GM12878 (cell line): ENCODE data around the gene VCPKMT. TPM values are rescaled to one million over a fixed set of nuclear protein-coding genes. Genes with fewer than 3 reads are reported as not detected.

Source experiments
- ATAC-seq: fragments of 200-7000 bp; cut with Tn5 transposase; 3 replicates; pipeline ENCODE4 v1.9.1; 2020; ENCODE audit warnings: mild to moderate bottlenecking, moderate library complexity
- BruUV-seq: library from RNA; stranded (reverse); fragments of 400-500 nt; replicated peaks from 2 replicates; lab custom pipeline; 2021; lab: Mats Ljungman, UMichigan
- CTCF ChIA-PET: fragments of 300-600 bp; sonication (Branson Sonifier 250); formaldehyde crosslinking; extraction: SDS; loops from one replicate; lab custom pipeline; 2021; ENCODE audit warnings: inconsistent platforms; lab: Yijun Ruan, JAX
- POLR2A ChIA-PET: fragments of 350-600 bp; formaldehyde crosslinking; extraction: SDS; loops from one replicate; lab custom pipeline; 2021; ENCODE audit warnings: inconsistent platforms; lab: Charles Lee
- RAD21 ChIA-PET: fragments of 300-600 bp; sonication (Branson Sonifier 250); formaldehyde crosslinking; loops from one replicate; lab custom pipeline; 2023; ENCODE audit warnings: antibody characterized with exemption; ENCODE audit not compliant: unreplicated experiment; lab: Charles Lee
- SMC1A ChIA-PET: fragments of 300-600 bp; sonication (Branson Sonifier 250); formaldehyde crosslinking; loops from one replicate; lab custom pipeline; 2023; ENCODE audit not compliant: unreplicated experiment, uncharacterized antibody; lab: Charles Lee
- DNase-seq: peaks from one replicate; pipeline ENCODE4 v3.0.0-alpha.2; 2011; ENCODE audit warnings: low read depth, low spot score
- FAIRE-seq: peaks from 3 replicates; lab custom pipeline; 2011; peaks lifted over from hg19 to GRCh38; lab: Jason Lieb, UNC
- H2AFZ ChIP-seq: 2 replicates; pipeline ENCODE4 v1.6.0; 2011; ENCODE audit warnings: low read depth, low read length, control low read depth; ENCODE audit not compliant: control insufficient read depth
- H3K27ac ChIP-seq: 2 replicates; pipeline ENCODE4 v1.5.1; 2011; ENCODE audit warnings: control low read depth; ENCODE audit not compliant: control insufficient read depth, insufficient read depth
- H3K27me3 ChIP-seq, 2 experiments: replicated peaks in 1 of 2; 2 replicates each; pipeline versions ENCODE4 v1.6.0 to v1.6.1; 2011; ENCODE audit warnings: low read length in 1 of 2; ENCODE audit not compliant: control insufficient read depth in 2 of 2, insufficient read depth in 2 of 2
- H3K36me3 ChIP-seq, 2 experiments: 2 replicates each; pipeline ENCODE4 v1.5.1; 2011; ENCODE audit warnings: low read length in 1 of 2; ENCODE audit not compliant: control insufficient read depth in 2 of 2, insufficient read depth in 2 of 2
- H3K4me1 ChIP-seq: 2 replicates; pipeline ENCODE4 v1.6.1; 2011; ENCODE audit warnings: mild to moderate bottlenecking, low read length, moderate library complexity, mixed read lengths; ENCODE audit not compliant: control insufficient read depth, insufficient read depth
- H3K4me2 ChIP-seq: 2 replicates; pipeline ENCODE4 v1.6.0; 2011; ENCODE audit warnings: control low read depth; ENCODE audit not compliant: control insufficient read depth, insufficient read depth
- H3K4me3 ChIP-seq: fragments of 200-600 bp; sonication (generic); 2 replicates; pipeline ENCODE4 v1.5.1; 2016
- H3K79me2 ChIP-seq: 2 replicates; pipeline ENCODE4 v1.6.0; 2011; ENCODE audit warnings: low read length; ENCODE audit not compliant: control insufficient read depth, insufficient read depth
- H3K9ac ChIP-seq: 2 replicates; pipeline ENCODE4 v1.8.0; 2011; ENCODE audit warnings: low read length, control low read depth, mixed read lengths; ENCODE audit not compliant: control insufficient read depth, insufficient read depth
- H3K9me3 ChIP-seq: replicated peaks from 3 replicates; pipeline ENCODE4 v1.5.1; 2011; ENCODE audit warnings: mild to moderate bottlenecking, low read length; ENCODE audit not compliant: control insufficient read depth, insufficient read depth
- H4K20me1 ChIP-seq: 2 replicates; pipeline ENCODE4 v1.6.0; 2011; ENCODE audit not compliant: control insufficient read depth, insufficient read depth
- BCL11A ChIP-seq: IDR thresholded peaks from 2 replicates; pipeline ENCODE4 v1.6.1; 2011; ENCODE audit warnings: low read depth, low read length
- EZH2 ChIP-seq: IDR thresholded peaks from 2 replicates; pipeline ENCODE4 v1.6.1; 2012; ENCODE audit warnings: low read depth, mild to moderate bottlenecking, control low read depth, inconsistent platforms, low read length, borderline replicate concordance; ENCODE audit not compliant: control insufficient read depth
- FOXM1 ChIP-seq: IDR thresholded peaks from 2 replicates; pipeline ENCODE4 v1.6.1; 2012; ENCODE audit warnings: low read depth, mild to moderate bottlenecking, inconsistent platforms, low read length, moderate library complexity
- MTA3 ChIP-seq: IDR thresholded peaks from 2 replicates; pipeline ENCODE4 v1.6.1; 2012; ENCODE audit warnings: low read length, inconsistent platforms, borderline replicate concordance
- TAF1 ChIP-seq: IDR thresholded peaks from 2 replicates; pipeline ENCODE4 v1.6.1; 2011; ENCODE audit warnings: mild to moderate bottlenecking, low read depth, low read length, borderline replicate concordance
- WGBS: methylation state at CpG from one replicate; pipeline ENCODE4 v1.1.6; 2016; ENCODE audit warnings: low lambda C conversion rate; ENCODE audit not compliant: insufficient replicate concordance, insufficient coverage; ENCODE audit errors: missing lambda C conversion rate; 5-methylcytosine and 5-hydroxymethylcytosine counted together
- in situ Hi-C: fragments of 300-500 bp; cut with MboI; formaldehyde crosslinking; loops from 9 replicates; pipeline ENCODE4 v1.14.3; 2018; ENCODE audit warnings: mixed read lengths
- intact Hi-C: fragments of 100-400 bp; cut with micrococcal nuclease; formaldehyde crosslinking; loops from one replicate; pipeline ENCODE4 v1.14.2; 2022; ENCODE audit not compliant: unreplicated experiment
- polyA plus RNA-seq, 11 experiments: library from polyadenylated mRNA; depleted of rRNA in 4 of 11; unstranded in 6 of 11; stranded (reverse) in 5 of 11; fragments of >200 nt; fragmentation: Nextera tagmentation in 4 of 11; fragmentation: Illumina TruSeq in 1 of 11; extraction: Ambion mirVana in 4 of 11; extraction: Trizol in 1 of 11; gene quantifications; 1 replicate in 1 of 11; 2 replicates in 10 of 11; pipeline versions ENCODE4 v1.2.1 to v1.2.3, GENCODE V29; 2011 to 2016; ENCODE audit warnings: inconsistent platforms in 2 of 11, missing spikeins in 2 of 11, low read depth in 1 of 11
- total RNA-seq, 4 experiments: library from RNA; depleted of rRNA in 3 of 4; stranded (reverse); fragments of >200 nt in 3 of 4; fragmentation: Illumina TruSeq in 1 of 4; extraction: Trizol in 1 of 4; gene quantifications; 2 replicates each; pipeline versions ENCODE4 v1.2.1 to v1.2.3, GENCODE V29; 2013 to 2021

VCPKMT gene
- total and polyA plus RNA-seq, 10 of the 15 experiments (the other 5 are each of a cell fraction or from before 2014, with no cell fraction given): 8.5 to 18.4 (median 12.8) TPM

DNA sequence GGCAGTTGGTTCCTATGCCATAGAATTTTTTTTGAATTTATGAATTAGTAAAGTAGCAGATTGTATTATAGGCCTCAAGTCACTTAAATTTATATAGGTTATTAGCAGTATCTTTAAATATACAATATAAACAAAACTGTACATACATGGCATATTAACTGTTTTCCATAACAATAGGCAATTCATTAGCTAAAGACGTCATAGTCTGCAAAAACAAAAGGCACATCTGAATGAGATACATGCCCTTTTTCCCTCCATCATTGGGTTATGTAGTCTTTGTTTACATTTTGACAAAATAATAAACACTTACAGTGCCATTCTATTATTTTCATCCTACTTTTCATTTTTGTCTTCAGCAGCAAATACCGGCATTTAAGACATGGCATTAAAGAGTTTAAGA, 1.1 kb upstream of the VCPKMT start:
- BruUV-seq: no TSS peak
- Histone ChIP-seq H3K27me3 (no peaks in the 10 kb centered on the region), H3K36me3 (0 out of 4 replicates have a peak, but pooled peaks cover 0 to 7% of the 10 kb centered on the region in 2 experiments), H3K4me1 (peaks cover 8% of the 10 kb centered on the region), H3K27ac (no peak overlapping the region), H3K4me3 (no peak overlapping the region), H4K20me1 (no peaks in the 10 kb centered on the region), H3K4me2 (no peak overlapping the region), H2AFZ (no peak overlapping the region), H3K9ac (no peak overlapping the region), H3K79me2 (peaks cover 27% of the 10 kb centered on the region), H3K9me3 (no peaks in the 10 kb centered on the region)
- no peak for DNase-seq
- 99% methylated on average over 2 of the region's 2 CpGs for WGBS
- ChIA-PET CTCF (interaction anchor here (0.6 to 2.9 kb wide), 8 partner anchors 9 to 483 kb away, joined by 3 to 22 read pairs (median 4); no protein-coding TSS in a partner anchor), POLR2A (interaction anchor here (0.6 to 6.1 kb wide), 4 partner anchors 69 to 265 kb away, joined by 3 to 34 read pairs (median 6); partner anchors contain the start of gene NEMF), SMC1A (interaction anchor here (0.8 to 2.3 kb wide), 6 partner anchors 13 to 350 kb away, joined by 3 to 7 read pairs (median 3); partner anchors contain the start of gene NEMF), RAD21 (interaction anchor here (0.8 to 2.5 kb wide), 5 partner anchors 12 to 257 kb away, joined by 3 to 11 read pairs (median 4); no protein-coding TSS in a partner anchor)
- FAIRE-seq: no peak
- in situ Hi-C loops (loop anchor here (10.0 kb wide), 1 partner anchor 483 kb away; the partner anchor contains the start of gene DNAAF2), intact Hi-C loops (loop anchor here (5.0 to 10.0 kb wide), 3 partner anchors 115 to 485 kb away; partner anchors contain the start of genes KLHDC2 and SOS2)
- ATAC-seq: no peak
- TF ChIP-seq EZH2 (no peak), BCL11A (no peak), TAF1 (no peak)

DNA sequence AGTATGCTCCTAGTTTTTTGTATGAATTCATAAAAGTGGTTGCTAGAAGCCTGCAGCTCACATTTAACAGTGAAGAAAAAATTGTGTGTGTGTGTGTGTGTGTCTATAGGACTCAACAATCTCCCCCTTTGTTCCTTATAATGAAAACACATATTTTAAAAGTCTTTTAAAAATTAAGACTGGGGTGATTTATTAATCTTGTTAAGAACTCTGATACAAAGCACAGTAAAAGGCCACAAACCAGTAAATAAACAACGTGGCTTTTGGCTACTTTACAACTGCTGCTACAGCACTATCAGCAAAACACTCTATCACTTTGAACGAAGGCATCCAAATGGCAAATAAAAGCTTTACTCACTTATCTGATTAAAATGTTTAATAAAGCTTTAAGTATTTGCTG, 594 bp upstream of the VCPKMT start:
- Histone ChIP-seq H2AFZ (peak overlapping the region; percentile 69), H3K4me3 (peak overlapping the region; percentile 61; the same call in 1 of the 2 replicates), H3K9ac (peak overlapping the region; percentile 41), H3K9me3 (no peaks in the 10 kb centered on the region), H4K20me1 (no peaks in the 10 kb centered on the region), H3K27ac (peak overlapping the region; percentile 84), H3K36me3 (0 out of 4 replicates have a peak, but pooled peaks cover 0 to 7% of the 10 kb centered on the region in 2 experiments), H3K4me2 (peak overlapping the region; percentile 79; the same call in 1 of the 2 replicates), H3K4me1 (peaks cover 8% of the 10 kb centered on the region), H3K27me3 (no peaks in the 10 kb centered on the region), H3K79me2 (peaks cover 32% of the 10 kb centered on the region)
- BruUV-seq: TSS peak; percentile 99
- SMC1A ChIA-PET: interaction anchor here (0.8 to 2.3 kb wide), 6 partner anchors 19 to 350 kb away, joined by 3 to 7 read pairs (median 4); partner anchors contain the start of gene NEMF
- ATAC-seq (no peak), DNase-seq (no peak), FAIRE-seq (no peak)
- RAD21 ChIA-PET: interaction anchor here (0.5 to 2.5 kb wide), 9 partner anchors 11 to 318 kb away, joined by 3 to 11 read pairs (median 3); no protein-coding TSS in a partner anchor
- in situ Hi-C loops: loop anchor here (10.0 kb wide), 1 partner anchor 482 kb away; the partner anchor contains the start of gene DNAAF2
- POLR2A ChIA-PET: interaction anchor here (0.6 to 6.1 kb wide), 7 partner anchors 10 to 268 kb away, joined by 3 to 34 read pairs (median 5); partner anchors contain the start of gene NEMF
- TF ChIP-seq FOXM1: no peak
- peak; percentile 21; the same call in 1 of the 2 replicates for TF ChIP-seq MTA3
- intact Hi-C loops: loop anchor here (5.0 to 10.0 kb wide), 3 partner anchors 115 to 485 kb away; partner anchors contain the start of genes KLHDC2 and SOS2
- CTCF ChIA-PET: interaction anchor here (0.6 to 2.9 kb wide), 11 partner anchors 9 to 483 kb away, joined by 3 to 22 read pairs (median 4); partner anchors contain the start of gene NEMF
- 50% methylated on average over 2 of the region's 2 CpGs for WGBS
